A549 (cell line): ENCODE results near the gene NT5E. TPM values are rescaled to one million over a fixed set of nuclear protein-coding genes. Genes with fewer than 3 reads are reported as not detected.

Experiments used
- ATAC-seq, 2 experiments: fragments of 200-7000 bp in 1 of 2; fragments of >200 bp in 1 of 2; cut with Nextera tagmentation in 1 of 2; cut with Tn5 transposase in 1 of 2; 3 replicates each; pipeline versions ENCODE4 v1.8.0 to v1.9.1; 2018 to 2020; ENCODE audit warnings: mild to moderate bottlenecking in 1 of 2, moderate library complexity in 1 of 2
- CTCF ChIA-PET: fragments of 300-600 bp; sonication (Branson Sonifier 250); formaldehyde crosslinking; extraction: SDS; loops from one replicate; lab custom pipeline; 2021; ENCODE audit warnings: antibody characterized with exemption, inconsistent platforms; lab: Yijun Ruan, JAX
- POLR2A ChIA-PET: fragments of 350-600 bp; formaldehyde crosslinking; extraction: SDS; loops from one replicate; lab custom pipeline; 2021; ENCODE audit warnings: antibody characterized with exemption, inconsistent platforms; lab: Yijun Ruan, JAX
- DNase-seq, 2 experiments: peaks; one replicate each; pipeline versions ENCODE4 v3.0.0 to v3.0.0-alpha.2; 2011 to 2016; ENCODE audit warnings: low read depth in 1 of 2, low spot score in 1 of 2
- FAIRE-seq: peaks from 2 replicates; lab custom pipeline; 2011; peaks lifted over from hg19 to GRCh38; lab: Jason Lieb, UNC
- H3K27ac ChIP-seq, 2 experiments: fragments of >200 bp; sonication (Bioruptor Twin); formaldehyde crosslinking; 3 replicates each; pipeline ENCODE4 v1.5.1; 2016 to 2017
- H3K4me1 ChIP-seq: fragments of >200 bp; sonication (Bioruptor Twin); formaldehyde crosslinking; 3 replicates; pipeline ENCODE4 v1.6.1; 2016
- H3K4me2 ChIP-seq: fragments of >200 bp; sonication (Bioruptor Twin); formaldehyde crosslinking; 3 replicates; pipeline ENCODE4 v1.6.1; 2016
- H3K4me3 ChIP-seq: fragments of >200 bp; sonication (Bioruptor Twin); formaldehyde crosslinking; 3 replicates; pipeline ENCODE4 v1.5.1; 2016
- H3K9me3 ChIP-seq: fragments of >200 bp; sonication (Bioruptor Twin); formaldehyde crosslinking; 3 replicates; pipeline ENCODE4 v1.6.1; 2016
- CEBPB ChIP-seq, 2 experiments: fragments of >200 bp in 1 of 2; sonication (Bioruptor Twin) in 1 of 2; formaldehyde crosslinking in 1 of 2; IDR thresholded peaks; 2 replicates each; pipeline ENCODE4 v1.6.1; 2012 to 2016
- EHF ChIP-seq: fragments of 250-450 bp; sonication (Bioruptor Pico); IDR thresholded peaks from 2 replicates; pipeline ENCODE4 v1.5.0; 2020; ENCODE audit warnings: mild to moderate bottlenecking
- ESRRA ChIP-seq: fragments of 150-350 bp; IDR thresholded peaks from 2 replicates; pipeline ENCODE4 v1.6.1; 2014; ENCODE audit warnings: mild to moderate bottlenecking, low read length, borderline replicate concordance
- FOSB ChIP-seq: fragments of 250-450 bp; sonication (Bioruptor Pico); IDR thresholded peaks from 2 replicates; pipeline ENCODE4 v1.5.0; 2020; ENCODE audit warnings: mild to moderate bottlenecking, moderate library complexity
- HDAC2 ChIP-seq: fragments of 200-600 bp; sonication (generic); IDR thresholded peaks from 2 replicates; pipeline ENCODE4 v1.6.1; 2016
- HOXB5 ChIP-seq: fragments of 250-450 bp; sonication (Bioruptor Pico); IDR thresholded peaks from 2 replicates; pipeline ENCODE4 v1.5.0; 2020; ENCODE audit warnings: mild to moderate bottlenecking, moderate library complexity
- MYC ChIP-seq: IDR thresholded peaks from 2 replicates; pipeline ENCODE4 v1.6.1; 2012; ENCODE audit warnings: mild to moderate bottlenecking, inconsistent platforms, low read length, improper control_type of control experiment, borderline replicate concordance
- NPAS2 ChIP-seq: fragments of 250-450 bp; sonication (Bioruptor Pico); IDR thresholded peaks from 2 replicates; pipeline ENCODE4 v1.8.0; 2022; ENCODE audit warnings: mild to moderate bottlenecking, moderate library complexity, borderline replicate concordance
- NR3C1 ChIP-seq: fragments of >200 bp; sonication (Bioruptor Twin); formaldehyde crosslinking; IDR thresholded peaks from 3 replicates; pipeline ENCODE4 v1.6.1; 2017
- POLR2A ChIP-seq: IDR thresholded peaks from 2 replicates; pipeline ENCODE4 v1.6.1; 2012; ENCODE audit warnings: mild to moderate bottlenecking, low read length
- TFCP2L1 ChIP-seq: fragments of 250-450 bp; sonication (Bioruptor Pico); IDR thresholded peaks from 2 replicates; pipeline ENCODE4 v1.5.0; 2021; ENCODE audit warnings: mild to moderate bottlenecking
- TP53 ChIP-seq: fragments of 250-450 bp; sonication (Bioruptor Pico); IDR thresholded peaks from 2 replicates; pipeline ENCODE4 v1.5.0; 2021; ENCODE audit warnings: mild to moderate bottlenecking, moderate library complexity
- ZSCAN20 ChIP-seq: fragments of 250-450 bp; sonication (Bioruptor Pico); IDR thresholded peaks from 2 replicates; pipeline ENCODE4 v1.8.0; 2022; ENCODE audit warnings: mild to moderate bottlenecking, moderate library complexity
- WGBS: methylation state at CpG from one replicate; pipeline ENCODE4 v1.1.6; 2017; ENCODE audit errors: missing lambda C conversion rate; 5-methylcytosine and 5-hydroxymethylcytosine counted together
- polyA plus RNA-seq, 4 experiments: library from polyadenylated mRNA; depleted of rRNA in 3 of 4; stranded (reverse); fragments of >200 nt; fragmentation: RNase III in 1 of 4; extraction: RNeasy Plus Mini Kit Qiagen cat#74134 plus additional on column Dnase treatment in 1 of 4; gene quantifications; 2 replicates in 3 of 4; 3 replicates in 1 of 4; pipeline ENCODE4 v1.2.3, GENCODE V29; 2011 to 2017
- TF ChIP-seq, protein P1 (sequence below): IDR thresholded peaks from 2 replicates; pipeline ENCODE4 v1.6.1; 2012; ENCODE audit warnings: low read depth, borderline replicate concordance
- TF ChIP-seq, protein P2 (sequence below): fragments of 150-350 bp; IDR thresholded peaks from 2 replicates; pipeline ENCODE4 v1.6.1; 2014; ENCODE audit warnings: low read depth, mild to moderate bottlenecking, low read length
- TF ChIP-seq, protein P3 (sequence below): fragments of >200 bp; sonication (Bioruptor Twin); formaldehyde crosslinking; IDR thresholded peaks from 3 replicates; pipeline ENCODE4 v1.6.1; 2016
- TF ChIP-seq, protein P4 (sequence below): fragments of >200 bp; sonication (Bioruptor Twin); formaldehyde crosslinking; IDR thresholded peaks from 2 replicates; pipeline ENCODE4 v1.6.1; 2016
- TF ChIP-seq, protein P5 (sequence below): fragments of 450-650 bp; IDR thresholded peaks from 2 replicates; pipeline ENCODE4 v1.6.1; 2014; ENCODE audit warnings: antibody characterized with exemption

The NT5E gene
- polyA plus RNA-seq, 2 of the 4 experiments (the other 2 are of a cell fraction) = 18.9 to 54.8 TPM

DNA sequence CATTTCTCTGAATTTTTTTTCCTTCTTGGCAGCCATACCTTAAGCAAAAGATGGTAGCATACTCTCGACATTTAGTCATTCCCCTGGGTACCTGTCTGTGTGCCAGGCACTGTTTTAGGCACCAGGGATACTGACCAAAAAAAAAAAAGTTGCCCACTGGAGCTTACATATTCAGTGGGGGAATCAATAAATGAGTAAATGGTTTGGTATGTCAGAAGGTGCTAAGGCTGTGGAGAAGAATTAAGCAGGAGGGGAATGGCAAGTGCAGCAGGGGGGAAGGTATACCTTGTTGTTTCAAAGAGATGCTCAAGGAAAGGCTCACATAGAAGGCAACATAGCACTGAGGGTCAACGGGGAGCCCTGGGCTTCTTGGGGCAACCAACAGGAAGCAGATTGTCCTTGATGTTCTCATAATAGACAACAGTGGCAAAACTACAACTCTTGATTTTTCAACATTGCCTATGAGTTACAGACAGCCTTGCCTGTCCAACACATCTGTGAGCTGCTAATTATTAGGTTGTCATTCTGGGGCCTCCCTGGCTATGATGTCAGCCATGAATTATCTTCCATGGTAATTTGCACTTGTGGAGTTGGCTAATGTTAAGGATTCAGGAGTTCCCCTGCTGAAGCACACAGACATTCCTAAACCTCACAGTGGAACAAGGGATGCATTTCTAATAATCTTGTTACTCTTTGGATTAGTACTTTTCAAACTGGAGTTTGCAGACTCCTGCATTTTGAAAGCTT is 19.6 kb downstream of the NT5E start:
- CTCF ChIA-PET = interaction anchor here (0.6 to 4.2 kb wide), 4 partner anchors 14 to 115 kb away, joined by 3 to 26 read pairs (median 8); partner anchors contain the start of gene NT5E

DNA sequence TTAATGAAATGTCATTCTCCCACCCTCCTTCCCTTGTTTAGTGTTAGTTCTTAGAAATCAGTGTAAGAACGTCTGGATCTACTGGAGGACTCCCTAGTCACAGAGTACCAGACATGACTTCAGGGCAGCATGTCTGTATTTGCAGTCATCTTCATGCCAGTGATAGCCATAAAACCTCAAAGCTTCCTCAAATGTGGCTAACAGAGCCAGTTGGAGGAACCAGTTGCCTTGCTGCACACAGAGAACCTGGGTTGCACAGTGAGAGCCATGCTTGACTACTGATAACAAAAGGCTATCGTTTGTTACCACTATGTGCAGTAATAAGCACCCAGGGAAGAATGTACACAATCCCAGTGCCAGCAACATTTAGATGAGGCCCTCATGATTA is 20.1 kb downstream of the NT5E start:
- Histone ChIP-seq H3K27ac (no peak overlapping the region), H3K4me2 (no peak overlapping the region), H3K9me3 (no peaks in the 10 kb centered on the region), H3K4me1 (peaks cover 16% of the 10 kb centered on the region), H3K4me3 (no peak overlapping the region)
- DNase-seq (no peak), FAIRE-seq (no peak), ATAC-seq (no peak)
- 90% methylated on average over 2 of the region's 2 CpGs for WGBS
- ChIA-PET POLR2A (no interaction called here), CTCF (interaction anchor here (0.6 to 4.2 kb wide), 4 partner anchors 13 to 115 kb away, joined by 3 to 26 read pairs (median 8); partner anchors contain the start of gene NT5E)
- TF ChIP-seq TFCP2L1 (CRISPR knock-in tag) (no peak), HOXB5 (CRISPR knock-in tag) (no peak), POLR2A (no peak), MYC (no peak), EHF (no peak)
- TF ChIP-seq, protein P1, sequence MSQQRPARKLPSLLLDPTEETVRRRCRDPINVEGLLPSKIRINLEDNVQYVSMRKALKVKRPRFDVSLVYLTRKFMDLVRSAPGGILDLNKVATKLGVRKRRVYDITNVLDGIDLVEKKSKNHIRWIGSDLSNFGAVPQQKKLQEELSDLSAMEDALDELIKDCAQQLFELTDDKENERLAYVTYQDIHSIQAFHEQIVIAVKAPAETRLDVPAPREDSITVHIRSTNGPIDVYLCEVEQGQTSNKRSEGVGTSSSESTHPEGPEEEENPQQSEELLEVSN = no peak
- TF ChIP-seq, protein P2, sequence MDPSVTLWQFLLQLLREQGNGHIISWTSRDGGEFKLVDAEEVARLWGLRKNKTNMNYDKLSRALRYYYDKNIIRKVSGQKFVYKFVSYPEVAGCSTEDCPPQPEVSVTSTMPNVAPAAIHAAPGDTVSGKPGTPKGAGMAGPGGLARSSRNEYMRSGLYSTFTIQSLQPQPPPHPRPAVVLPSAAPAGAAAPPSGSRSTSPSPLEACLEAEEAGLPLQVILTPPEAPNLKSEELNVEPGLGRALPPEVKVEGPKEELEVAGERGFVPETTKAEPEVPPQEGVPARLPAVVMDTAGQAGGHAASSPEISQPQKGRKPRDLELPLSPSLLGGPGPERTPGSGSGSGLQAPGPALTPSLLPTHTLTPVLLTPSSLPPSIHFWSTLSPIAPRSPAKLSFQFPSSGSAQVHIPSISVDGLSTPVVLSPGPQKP = no peak
- TF ChIP-seq, protein P3, sequence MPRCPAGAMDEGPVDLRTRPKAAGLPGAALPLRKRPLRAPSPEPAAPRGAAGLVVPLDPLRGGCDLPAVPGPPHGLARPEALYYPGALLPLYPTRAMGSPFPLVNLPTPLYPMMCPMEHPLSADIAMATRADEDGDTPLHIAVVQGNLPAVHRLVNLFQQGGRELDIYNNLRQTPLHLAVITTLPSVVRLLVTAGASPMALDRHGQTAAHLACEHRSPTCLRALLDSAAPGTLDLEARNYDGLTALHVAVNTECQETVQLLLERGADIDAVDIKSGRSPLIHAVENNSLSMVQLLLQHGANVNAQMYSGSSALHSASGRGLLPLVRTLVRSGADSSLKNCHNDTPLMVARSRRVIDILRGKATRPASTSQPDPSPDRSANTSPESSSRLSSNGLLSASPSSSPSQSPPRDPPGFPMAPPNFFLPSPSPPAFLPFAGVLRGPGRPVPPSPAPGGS = no peak
- TF ChIP-seq, protein P4, sequence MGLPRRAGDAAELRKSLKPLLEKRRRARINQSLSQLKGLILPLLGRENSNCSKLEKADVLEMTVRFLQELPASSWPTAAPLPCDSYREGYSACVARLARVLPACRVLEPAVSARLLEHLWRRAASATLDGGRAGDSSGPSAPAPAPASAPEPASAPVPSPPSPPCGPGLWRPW = no peak
- TF ChIP-seq, protein P5, sequence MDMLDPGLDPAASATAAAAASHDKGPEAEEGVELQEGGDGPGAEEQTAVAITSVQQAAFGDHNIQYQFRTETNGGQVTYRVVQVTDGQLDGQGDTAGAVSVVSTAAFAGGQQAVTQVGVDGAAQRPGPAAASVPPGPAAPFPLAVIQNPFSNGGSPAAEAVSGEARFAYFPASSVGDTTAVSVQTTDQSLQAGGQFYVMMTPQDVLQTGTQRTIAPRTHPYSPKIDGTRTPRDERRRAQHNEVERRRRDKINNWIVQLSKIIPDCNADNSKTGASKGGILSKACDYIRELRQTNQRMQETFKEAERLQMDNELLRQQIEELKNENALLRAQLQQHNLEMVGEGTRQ = no peak

More for the DNA sequence above, 19.6 kb downstream of the NT5E start:
- 66% methylated on average over 2 of the region's 2 CpGs for WGBS
- H3K27ac ChIP-seq = no peak overlapping the region
- H3K4me2 ChIP-seq = no peak overlapping the region
- H3K9me3 ChIP-seq = no peaks in the 10 kb centered on the region
- POLR2A ChIA-PET = no interaction called here
- no peak for DNase-seq
- no peak for TF ChIP-seq NR3C1
- no peak for TF ChIP-seq ESRRA
- TF ChIP-seq CEBPB (IDR thresholded peaks at IDR 0.05) = no peak
- TF ChIP-seq FOSB (CRISPR knock-in tag) = no peak
- TF ChIP-seq NPAS2 (CRISPR knock-in tag) = no peak
- no peak for TF ChIP-seq TP53 (CRISPR knock-in tag)
- TF ChIP-seq, protein P4 = no peak
- no peak for FAIRE-seq
- no peak overlapping the region for H3K4me3 ChIP-seq
- peaks cover 22% of the 10 kb centered on the region for H3K4me1 ChIP-seq
- ATAC-seq = no peak

DNA sequence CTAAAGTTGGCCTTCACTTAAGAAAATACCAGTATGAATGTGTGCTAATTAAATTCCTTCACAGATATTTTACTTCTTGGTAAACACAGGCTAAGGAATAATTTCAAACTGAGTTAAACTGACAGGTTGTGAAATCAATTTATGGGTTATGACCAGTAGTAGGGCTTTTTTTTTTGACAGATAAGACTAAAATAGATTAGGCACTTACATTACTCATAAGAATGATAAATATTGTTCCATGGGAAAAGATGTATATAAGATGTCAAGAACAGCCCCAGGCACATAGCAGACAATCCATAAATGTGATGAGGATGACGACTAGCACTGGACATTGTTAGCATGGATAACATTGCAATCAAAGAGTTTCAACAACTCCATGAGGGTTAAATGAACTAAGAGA is 22.9 kb downstream of the NT5E start:
- ATAC-seq (no peak), FAIRE-seq (no peak), DNase-seq (no peak)
- no peak overlapping the region for H3K4me2 ChIP-seq
- WGBS = 54% methylated on average over 1 of the region's 1 CpG
- peaks cover 7% of the 10 kb centered on the region; the same call in 2 of the 3 replicates for H3K4me1 ChIP-seq
- no peak overlapping the region for H3K4me3 ChIP-seq
- no peak overlapping the region for H3K27ac ChIP-seq
- CTCF ChIA-PET = interaction anchor here (1.6 to 1.9 kb wide), 2 partner anchors 11 to 118 kb away, joined by 10 to 11 read pairs; no protein-coding TSS in a partner anchor
- no peak for TF ChIP-seq ZSCAN20 (CRISPR knock-in tag)
- no peak for TF ChIP-seq HDAC2
- POLR2A ChIA-PET = no interaction called here
- H3K9me3 ChIP-seq = no peaks in the 10 kb centered on the region
